SK-N-SH (cell line): ENCODE measurements around the gene ZNF593OS. TPM values are rescaled to one million over a fixed set of nuclear protein-coding genes. Genes with fewer than 3 reads are reported as not detected.

Experiments
- CTCF ChIA-PET: fragments of 300-600, 350-600 bp; formaldehyde crosslinking; extraction: SDS; loops from one replicate; lab custom pipeline; 2021; lab: Yijun Ruan, JAX
- POLR2A ChIA-PET: fragments of 350-600 bp; sonication (Branson Sonifier 250); formaldehyde crosslinking; extraction: SDS; loops from one replicate; lab custom pipeline; 2020; ENCODE audit warnings: antibody characterized with exemption, inconsistent platforms; lab: Yijun Ruan, JAX
- DNase-seq: peaks from one replicate; pipeline ENCODE4 v3.0.0; 2012
- H2AFZ ChIP-seq: fragments of 200-600 bp; sonication (generic); 2 replicates; pipeline ENCODE4 v1.8.1; 2016; ENCODE audit warnings: antibody characterized with exemption, mild to moderate bottlenecking, low read depth
- H3F3A ChIP-seq: fragments of 200-600 bp; sonication (generic); replicated peaks from 2 replicates; pipeline ENCODE3; 2016; ENCODE audit warnings: antibody characterized with exemption, mild to moderate bottlenecking; ENCODE audit not compliant: insufficient read depth
- H3K27ac ChIP-seq, 2 experiments: fragments of 200-500 bp in 1 of 2; fragments of 200-600 bp in 1 of 2; sonication (Bioruptor generic) in 1 of 2; sonication (generic), shearing (Covaris generic) in 1 of 2; 2 replicates each; pipeline versions ENCODE4 v1.5.1 to v1.6.1; 2014 to 2016; ENCODE audit warnings: low read depth in 2 of 2, inconsistent platforms in 1 of 2, low read length in 1 of 2, mild to moderate bottlenecking in 1 of 2, mixed read lengths in 1 of 2
- H3K27me3 ChIP-seq: fragments of 200-600 bp; sonication (generic), shearing (Covaris generic); 2 replicates; pipeline ENCODE4 v1.6.1; 2016; ENCODE audit warnings: mixed run types; ENCODE audit not compliant: insufficient read depth
- H3K36me3 ChIP-seq, 2 experiments: fragments of 200-500 bp in 1 of 2; fragments of 200-600 bp in 1 of 2; sonication (Bioruptor generic) in 1 of 2; sonication (generic) in 1 of 2; replicated peaks in 1 of 2; 2 replicates each; pipeline versions ENCODE3 to v1.5.1; 2014 to 2016; ENCODE audit warnings: low read length in 1 of 2, mild to moderate bottlenecking in 1 of 2; ENCODE audit not compliant: insufficient read depth in 2 of 2, control insufficient read depth in 1 of 2
- H3K4me1 ChIP-seq, 2 experiments: fragments of 200-500 bp in 1 of 2; fragments of 200-600 bp in 1 of 2; sonication (Bioruptor generic) in 1 of 2; sonication (generic), shearing (Covaris generic) in 1 of 2; 2 replicates each; pipeline versions ENCODE4 v1.5.1 to v1.6.1; 2014 to 2016; ENCODE audit warnings: low read depth in 1 of 2, low read length in 1 of 2, mixed run types in 1 of 2; ENCODE audit not compliant: insufficient read depth in 2 of 2, control insufficient read depth in 1 of 2
- H3K4me2 ChIP-seq: fragments of 200-600 bp; sonication (generic), shearing (Covaris generic); 2 replicates; pipeline ENCODE4 v1.6.1; 2017; ENCODE audit warnings: mixed run types
- H3K4me3 ChIP-seq, 2 experiments: fragments of 200-500 bp in 1 of 2; fragments of 200-600 bp in 1 of 2; sonication (Bioruptor generic) in 1 of 2; sonication (generic), shearing (Covaris generic) in 1 of 2; 2 replicates each; pipeline versions ENCODE4 v1.5.1 to v1.8.1; 2014 to 2016; ENCODE audit warnings: low read depth in 2 of 2, inconsistent platforms in 1 of 2, low read length in 1 of 2, mild to moderate bottlenecking in 1 of 2, mixed read lengths in 1 of 2, moderate library complexity in 1 of 2
- H3K79me2 ChIP-seq: fragments of 200-600 bp; sonication (generic); 2 replicates; pipeline ENCODE4 v1.8.1; 2017; ENCODE audit warnings: mild to moderate bottlenecking; ENCODE audit not compliant: insufficient read depth
- H3K9ac ChIP-seq: fragments of 200-600 bp; sonication (generic); 2 replicates; pipeline ENCODE4 v1.6.1; 2017; ENCODE audit warnings: mixed run types
- H3K9me2 ChIP-seq: fragments of 200-600 bp; sonication (generic); 2 replicates; pipeline ENCODE4 v1.6.1; 2017; ENCODE audit warnings: mixed run types
- H3K9me3 ChIP-seq: fragments of 200-600 bp; sonication (generic); 2 replicates; pipeline ENCODE4 v1.6.1; 2017; ENCODE audit warnings: mixed run types, mild to moderate bottlenecking, moderate library complexity
- H4K20me1 ChIP-seq: fragments of 200-600 bp; sonication (generic); 2 replicates; pipeline ENCODE4 v1.6.1; 2017; ENCODE audit warnings: mild to moderate bottlenecking, mixed run types; ENCODE audit not compliant: insufficient read depth
- EP300 ChIP-seq, 2 experiments: IDR thresholded peaks; 2 replicates each; pipeline versions ENCODE4 v1.4.0 to v1.6.1; 2012; ENCODE audit warnings: borderline replicate concordance in 1 of 2, low read depth in 1 of 2, low read length in 1 of 2
- FOSL2 ChIP-seq: IDR thresholded peaks from 2 replicates; pipeline ENCODE4 v1.4.0; 2012; ENCODE audit warnings: low read depth, mild to moderate bottlenecking, moderate library complexity, borderline replicate concordance
- GATA2 ChIP-seq: sonication (generic); formaldehyde crosslinking; IDR thresholded peaks from 2 replicates; pipeline ENCODE4 v1.5.0; 2020; ENCODE audit warnings: mild to moderate bottlenecking, missing genetic modification reagents
- RCOR1 ChIP-seq: fragments of 150-350 bp; IDR thresholded peaks from 2 replicates; pipeline ENCODE4 v1.6.1; 2017; ENCODE audit warnings: antibody characterized with exemption, low read length
- SIN3A ChIP-seq: IDR thresholded peaks from 2 replicates; pipeline ENCODE4 v1.6.1; 2012; ENCODE audit warnings: low read depth, mild to moderate bottlenecking, low read length, moderate library complexity, borderline replicate concordance
- SMC3 ChIP-seq: IDR thresholded peaks from 2 replicates; pipeline ENCODE4 v1.6.1; 2012; ENCODE audit warnings: low read depth, low read length, improper control_type of control experiment
- YY1 ChIP-seq: IDR thresholded peaks from 2 replicates; pipeline ENCODE4 v1.4.0; 2012; ENCODE audit warnings: low read depth, mild to moderate bottlenecking
- WGBS: methylation state at CpG from one replicate; pipeline ENCODE4 v1.1.6; 2017; ENCODE audit warnings: low lambda C conversion rate; 5-methylcytosine and 5-hydroxymethylcytosine counted together
- polyA plus RNA-seq, 3 experiments: library from polyadenylated mRNA; depleted of rRNA; stranded (reverse); fragments of >200 nt; gene quantifications; 2 replicates each; pipeline ENCODE4 v1.2.3, GENCODE V29; 2012
- TF ChIP-seq, protein P1 (sequence below): IDR thresholded peaks from 2 replicates; pipeline ENCODE4 v1.6.1; 2012; ENCODE audit warnings: mild to moderate bottlenecking, low read depth, low read length, moderate library complexity
- TF ChIP-seq, protein P2 (sequence below): IDR thresholded peaks from 2 replicates; pipeline ENCODE4 v1.4.0; 2012; ENCODE audit warnings: low read depth, borderline replicate concordance
- TF ChIP-seq, protein P3 (sequence below): IDR thresholded peaks from 2 replicates; pipeline ENCODE4; 2012
- TF ChIP-seq, protein P4 (sequence below): fragments of 200-600 bp; sonication (generic); IDR thresholded peaks from 2 replicates; pipeline ENCODE4 v1.6.1; 2017; ENCODE audit warnings: antibody characterized with exemption, mild to moderate bottlenecking, moderate library complexity
- TF ChIP-seq, protein P5 (sequence below): IDR thresholded peaks from 2 replicates; pipeline ENCODE4 v1.4.0; 2012; ENCODE audit warnings: low read depth

Gene ZNF593OS
- polyA plus RNA-seq, 1 of the 3 experiments (the other 2 are of a cell fraction): not detected

DNA sequence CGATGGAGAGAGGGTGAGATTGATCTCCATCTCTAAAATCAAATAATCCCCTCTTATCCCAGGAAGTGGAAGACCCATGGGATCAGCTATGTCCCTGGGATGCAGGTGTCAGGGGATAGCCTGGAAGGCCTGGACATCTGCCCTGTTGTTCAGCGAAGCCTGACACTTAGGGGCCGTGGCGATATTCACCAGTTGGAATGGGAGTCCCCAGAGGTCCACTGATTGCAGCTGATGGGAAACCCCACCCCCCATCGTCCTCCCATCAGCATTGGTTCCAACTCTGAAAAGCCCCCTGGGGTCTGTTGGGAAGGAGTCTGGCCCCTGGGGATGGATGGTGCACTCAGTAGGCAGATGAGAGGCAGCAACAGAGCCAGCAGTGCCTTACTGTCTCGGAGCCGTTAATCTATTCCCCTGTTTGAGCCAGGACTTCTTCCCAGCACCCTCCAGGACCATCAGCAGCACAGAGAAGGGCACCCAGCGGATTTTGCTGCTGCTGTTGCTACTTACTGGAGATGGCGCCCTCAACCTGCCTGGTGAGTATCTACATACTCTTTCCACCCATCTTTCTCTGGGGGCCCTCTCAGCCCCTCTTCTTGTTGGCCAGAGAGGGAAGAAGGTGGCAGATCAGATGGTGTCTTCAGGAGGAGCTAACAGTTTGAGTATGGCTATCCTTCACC, 32.1 kb upstream of the ZNF593OS start (continued):
- no peak for TF ChIP-seq RCOR1
- TF ChIP-seq, protein P1, sequence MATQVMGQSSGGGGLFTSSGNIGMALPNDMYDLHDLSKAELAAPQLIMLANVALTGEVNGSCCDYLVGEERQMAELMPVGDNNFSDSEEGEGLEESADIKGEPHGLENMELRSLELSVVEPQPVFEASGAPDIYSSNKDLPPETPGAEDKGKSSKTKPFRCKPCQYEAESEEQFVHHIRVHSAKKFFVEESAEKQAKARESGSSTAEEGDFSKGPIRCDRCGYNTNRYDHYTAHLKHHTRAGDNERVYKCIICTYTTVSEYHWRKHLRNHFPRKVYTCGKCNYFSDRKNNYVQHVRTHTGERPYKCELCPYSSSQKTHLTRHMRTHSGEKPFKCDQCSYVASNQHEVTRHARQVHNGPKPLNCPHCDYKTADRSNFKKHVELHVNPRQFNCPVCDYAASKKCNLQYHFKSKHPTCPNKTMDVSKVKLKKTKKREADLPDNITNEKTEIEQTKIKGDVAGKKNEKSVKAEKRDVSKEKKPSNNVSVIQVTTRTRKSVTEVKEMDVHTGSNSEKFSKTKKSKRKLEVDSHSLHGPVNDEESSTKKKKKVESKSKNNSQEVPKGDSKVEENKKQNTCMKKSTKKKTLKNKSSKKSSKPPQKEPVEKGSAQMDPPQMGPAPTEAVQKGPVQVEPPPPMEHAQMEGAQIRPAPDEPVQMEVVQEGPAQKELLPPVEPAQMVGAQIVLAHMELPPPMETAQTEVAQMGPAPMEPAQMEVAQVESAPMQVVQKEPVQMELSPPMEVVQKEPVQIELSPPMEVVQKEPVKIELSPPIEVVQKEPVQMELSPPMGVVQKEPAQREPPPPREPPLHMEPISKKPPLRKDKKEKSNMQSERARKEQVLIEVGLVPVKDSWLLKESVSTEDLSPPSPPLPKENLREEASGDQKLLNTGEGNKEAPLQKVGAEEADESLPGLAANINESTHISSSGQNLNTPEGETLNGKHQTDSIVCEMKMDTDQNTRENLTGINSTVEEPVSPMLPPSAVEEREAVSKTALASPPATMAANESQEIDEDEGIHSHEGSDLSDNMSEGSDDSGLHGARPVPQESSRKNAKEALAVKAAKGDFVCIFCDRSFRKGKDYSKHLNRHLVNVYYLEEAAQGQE: no peak
- TF ChIP-seq, protein P2, sequence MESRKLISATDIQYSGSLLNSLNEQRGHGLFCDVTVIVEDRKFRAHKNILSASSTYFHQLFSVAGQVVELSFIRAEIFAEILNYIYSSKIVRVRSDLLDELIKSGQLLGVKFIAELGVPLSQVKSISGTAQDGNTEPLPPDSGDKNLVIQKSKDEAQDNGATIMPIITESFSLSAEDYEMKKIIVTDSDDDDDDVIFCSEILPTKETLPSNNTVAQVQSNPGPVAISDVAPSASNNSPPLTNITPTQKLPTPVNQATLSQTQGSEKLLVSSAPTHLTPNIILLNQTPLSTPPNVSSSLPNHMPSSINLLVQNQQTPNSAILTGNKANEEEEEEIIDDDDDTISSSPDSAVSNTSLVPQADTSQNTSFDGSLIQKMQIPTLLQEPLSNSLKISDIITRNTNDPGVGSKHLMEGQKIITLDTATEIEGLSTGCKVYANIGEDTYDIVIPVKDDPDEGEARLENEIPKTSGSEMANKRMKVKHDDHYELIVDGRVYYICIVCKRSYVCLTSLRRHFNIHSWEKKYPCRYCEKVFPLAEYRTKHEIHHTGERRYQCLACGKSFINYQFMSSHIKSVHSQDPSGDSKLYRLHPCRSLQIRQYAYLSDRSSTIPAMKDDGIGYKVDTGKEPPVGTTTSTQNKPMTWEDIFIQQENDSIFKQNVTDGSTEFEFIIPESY: no peak
- no peak for TF ChIP-seq YY1

DNA sequence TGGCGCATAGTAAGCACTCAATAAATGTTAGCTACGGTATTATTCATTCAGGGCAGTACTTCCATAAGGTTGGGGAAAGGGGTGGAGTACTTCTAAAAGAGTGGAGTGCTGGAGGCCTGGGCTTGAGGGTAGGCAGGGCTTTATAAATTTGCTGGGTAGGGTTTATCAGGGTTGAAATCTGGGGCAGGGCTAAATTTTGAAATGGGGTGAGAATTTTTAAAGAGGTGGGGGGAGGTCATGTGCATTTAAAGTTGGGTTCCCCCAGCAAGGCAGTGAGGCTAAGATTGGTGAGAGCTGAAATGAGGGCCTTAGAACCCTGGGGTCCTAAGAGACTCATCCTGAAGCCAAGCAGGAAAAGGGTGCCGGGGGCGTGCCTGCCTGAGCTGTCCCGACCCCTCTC, 28.8 kb upstream of the ZNF593OS start:
- Histone ChIP-seq H3K4me1 (no peaks in the 10 kb centered on the region), H3K9ac (no peak overlapping the region), H3K36me3 (no peaks in the 10 kb centered on the region), H3K27ac (no peak overlapping the region), H3K4me2 (no peak overlapping the region), H3F3A (no peaks in the 10 kb centered on the region), H3K4me3 (no peak overlapping the region), H3K9me3 (no peaks in the 10 kb centered on the region), H2AFZ (no peak overlapping the region), H3K9me2 (no peaks in the 10 kb centered on the region), H3K79me2 (no peaks in the 10 kb centered on the region), H3K27me3 (no peaks in the 10 kb centered on the region), H4K20me1 (no peaks in the 10 kb centered on the region)
- DNase-seq: no peak
- TF ChIP-seq EP300 (IDR thresholded peaks at IDR 0.05; ENCODE audit: borderline replicate concordance in 1 of 2, low read depth in 1 of 2, low read length in 1 of 2) (no peak), FOSL2 (no peak), GATA2 (CRISPR knock-in tag) (no peak), SMC3 (no peak), SIN3A (no peak)
- TF ChIP-seq, protein P3, sequence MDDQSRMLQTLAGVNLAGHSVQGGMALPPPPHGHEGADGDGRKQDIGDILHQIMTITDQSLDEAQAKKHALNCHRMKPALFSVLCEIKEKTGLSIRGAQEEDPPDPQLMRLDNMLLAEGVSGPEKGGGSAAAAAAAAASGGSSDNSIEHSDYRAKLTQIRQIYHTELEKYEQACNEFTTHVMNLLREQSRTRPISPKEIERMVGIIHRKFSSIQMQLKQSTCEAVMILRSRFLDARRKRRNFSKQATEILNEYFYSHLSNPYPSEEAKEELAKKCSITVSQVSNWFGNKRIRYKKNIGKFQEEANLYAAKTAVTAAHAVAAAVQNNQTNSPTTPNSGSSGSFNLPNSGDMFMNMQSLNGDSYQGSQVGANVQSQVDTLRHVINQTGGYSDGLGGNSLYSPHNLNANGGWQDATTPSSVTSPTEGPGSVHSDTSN: no peak
- TF ChIP-seq, protein P4, sequence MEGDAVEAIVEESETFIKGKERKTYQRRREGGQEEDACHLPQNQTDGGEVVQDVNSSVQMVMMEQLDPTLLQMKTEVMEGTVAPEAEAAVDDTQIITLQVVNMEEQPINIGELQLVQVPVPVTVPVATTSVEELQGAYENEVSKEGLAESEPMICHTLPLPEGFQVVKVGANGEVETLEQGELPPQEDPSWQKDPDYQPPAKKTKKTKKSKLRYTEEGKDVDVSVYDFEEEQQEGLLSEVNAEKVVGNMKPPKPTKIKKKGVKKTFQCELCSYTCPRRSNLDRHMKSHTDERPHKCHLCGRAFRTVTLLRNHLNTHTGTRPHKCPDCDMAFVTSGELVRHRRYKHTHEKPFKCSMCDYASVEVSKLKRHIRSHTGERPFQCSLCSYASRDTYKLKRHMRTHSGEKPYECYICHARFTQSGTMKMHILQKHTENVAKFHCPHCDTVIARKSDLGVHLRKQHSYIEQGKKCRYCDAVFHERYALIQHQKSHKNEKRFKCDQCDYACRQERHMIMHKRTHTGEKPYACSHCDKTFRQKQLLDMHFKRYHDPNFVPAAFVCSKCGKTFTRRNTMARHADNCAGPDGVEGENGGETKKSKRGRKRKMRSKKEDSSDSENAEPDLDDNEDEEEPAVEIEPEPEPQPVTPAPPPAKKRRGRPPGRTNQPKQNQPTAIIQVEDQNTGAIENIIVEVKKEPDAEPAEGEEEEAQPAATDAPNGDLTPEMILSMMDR: no peak
- TF ChIP-seq, protein P5, sequence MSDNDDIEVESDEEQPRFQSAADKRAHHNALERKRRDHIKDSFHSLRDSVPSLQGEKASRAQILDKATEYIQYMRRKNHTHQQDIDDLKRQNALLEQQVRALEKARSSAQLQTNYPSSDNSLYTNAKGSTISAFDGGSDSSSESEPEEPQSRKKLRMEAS: no peak
- WGBS: 84% methylated on average over 5 of the region's 5 CpGs
- ChIA-PET CTCF (interaction anchor here (1.0 kb wide), 1 partner anchor 43 kb away, joined by 3 read pairs; no protein-coding TSS in a partner anchor), POLR2A (interaction anchor here (0.6 kb wide), 1 partner anchor 10 kb away, joined by 3 read pairs; no protein-coding TSS in a partner anchor)
